ENCODE results near the gene CFAP299.

CFAP299 gene

GRCh38 chr4:80393246-80393969, 57.9 kb downstream of the CFAP299 start:
- Histone ChIP-seq H3K4me1 (ENCODE audit: control insufficient read depth, insufficient read depth, low read length) (no peaks in the 10 kb centered on the region), H3K36me3 (ENCODE audit: insufficient read depth, low read length) (no peaks in the 10 kb centered on the region), H3K4me2 (ENCODE audit: low read length) (no peak overlapping the region), H3K9ac (ENCODE audit: low read depth, low read length) (no peak overlapping the region), H3K4me3 (ENCODE audit: low read length) (no peak overlapping the region), H3K9me3 (replicated peaks; ENCODE audit: low read length) (no peaks in the 10 kb centered on the region), H3K27me3 (ENCODE audit: control insufficient read depth, insufficient read depth, low read length) (no peaks in the 10 kb centered on the region)

- Histone ChIP-seq H3K4me1 (ENCODE audit: control insufficient read depth, insufficient read depth, low read length) (no peaks in the 10 kb centered on the region), H3K36me3 (ENCODE audit: insufficient read depth, low read length) (no peaks in the 10 kb centered on the region), H3K9me3 (replicated peaks; ENCODE audit: low read length) (no peaks in the 10 kb centered on the region), H3K27me3 (ENCODE audit: control insufficient read depth, insufficient read depth, low read length) (no peaks in the 10 kb centered on the region), H3K4me2 (ENCODE audit: low read length) (no peak overlapping the region), H3K9ac (ENCODE audit: low read depth, low read length) (no peak overlapping the region), H3K4me3 (ENCODE audit: low read length) (no peak overlapping the region)
Observed at GRCh38 chr4:80393970-80394250, 58.4 kb downstream of the CFAP299 start.

- H3K9ac ChIP-seq (ENCODE audit: low read depth, low read length), result no peak overlapping the region
- H3K27me3 ChIP-seq (ENCODE audit: control insufficient read depth, insufficient read depth, low read length), result no peaks in the 10 kb centered on the region
- H3K4me3 ChIP-seq (ENCODE audit: low read length), result no peak overlapping the region
- no peak overlapping the region for H3K4me2 ChIP-seq (ENCODE audit: low read length)
- no peaks in the 10 kb centered on the region for H3K4me1 ChIP-seq (ENCODE audit: control insufficient read depth, insufficient read depth, low read length)
- H3K36me3 ChIP-seq (ENCODE audit: insufficient read depth, low read length), result no peaks in the 10 kb centered on the region
- H3K9me3 ChIP-seq (replicated peaks; ENCODE audit: low read length), result no peaks in the 10 kb centered on the region
Observed at GRCh38 chr4:80407246-80407645, 71.7 kb downstream of the CFAP299 start.

GRCh38 chr4:80409809-80410208, 74.3 kb downstream of the CFAP299 start:
- no peaks in the 10 kb centered on the region for H3K4me1 ChIP-seq (ENCODE audit: control insufficient read depth, insufficient read depth, low read length)
- H3K9ac ChIP-seq (ENCODE audit: low read depth, low read length), result no peak overlapping the region
- no peaks in the 10 kb centered on the region for H3K36me3 ChIP-seq (ENCODE audit: insufficient read depth, low read length)
- H3K4me2 ChIP-seq (ENCODE audit: low read length), result no peak overlapping the region
- no peaks in the 10 kb centered on the region for H3K9me3 ChIP-seq (replicated peaks; ENCODE audit: low read length)
- no peaks in the 10 kb centered on the region for H3K27me3 ChIP-seq (ENCODE audit: control insufficient read depth, insufficient read depth, low read length)
- H3K4me3 ChIP-seq (ENCODE audit: low read length), result no peak overlapping the region

- Histone ChIP-seq H3K4me2 (ENCODE audit: low read length) (no peak overlapping the region), H3K4me1 (ENCODE audit: control insufficient read depth, insufficient read depth, low read length) (no peaks in the 10 kb centered on the region), H3K36me3 (ENCODE audit: insufficient read depth, low read length) (no peaks in the 10 kb centered on the region), H3K9ac (ENCODE audit: low read depth, low read length) (no peak overlapping the region), H3K9me3 (replicated peaks; ENCODE audit: low read length) (no peaks in the 10 kb centered on the region), H3K4me3 (ENCODE audit: low read length) (no peak overlapping the region), H3K27me3 (ENCODE audit: control insufficient read depth, insufficient read depth, low read length) (no peaks in the 10 kb centered on the region)
Observed at GRCh38 chr4:80412322-80412721, 76.8 kb downstream of the CFAP299 start.

GRCh38 chr4:80413086-80413485, 77.6 kb downstream of the CFAP299 start:
- H3K4me2 ChIP-seq (ENCODE audit: low read length), result no peak overlapping the region
- no peaks in the 10 kb centered on the region for H3K4me1 ChIP-seq (ENCODE audit: control insufficient read depth, insufficient read depth, low read length)
- no peaks in the 10 kb centered on the region for H3K36me3 ChIP-seq (ENCODE audit: insufficient read depth, low read length)
- no peak overlapping the region for H3K4me3 ChIP-seq (ENCODE audit: low read length)
- no peaks in the 10 kb centered on the region for H3K9me3 ChIP-seq (replicated peaks; ENCODE audit: low read length)
- H3K9ac ChIP-seq (ENCODE audit: low read depth, low read length), result no peak overlapping the region
- no peaks in the 10 kb centered on the region for H3K27me3 ChIP-seq (ENCODE audit: control insufficient read depth, insufficient read depth, low read length)

- Histone ChIP-seq H3K9ac (ENCODE audit: low read depth, low read length) (no peak overlapping the region), H3K9me3 (replicated peaks; ENCODE audit: low read length) (no peaks in the 10 kb centered on the region), H3K4me1 (ENCODE audit: control insufficient read depth, insufficient read depth, low read length) (no peaks in the 10 kb centered on the region), H3K4me3 (ENCODE audit: low read length) (no peak overlapping the region), H3K4me2 (ENCODE audit: low read length) (no peak overlapping the region), H3K36me3 (ENCODE audit: insufficient read depth, low read length) (no peaks in the 10 kb centered on the region), H3K27me3 (ENCODE audit: control insufficient read depth, insufficient read depth, low read length) (no peaks in the 10 kb centered on the region)
Observed at GRCh38 chr4:80417019-80417418, 81.5 kb downstream of the CFAP299 start.

- no peak overlapping the region for H3K4me3 ChIP-seq (ENCODE audit: low read length)
- no peaks in the 10 kb centered on the region for H3K27me3 ChIP-seq (ENCODE audit: control insufficient read depth, insufficient read depth, low read length)
- H3K36me3 ChIP-seq (ENCODE audit: insufficient read depth, low read length), result no peaks in the 10 kb centered on the region
- H3K4me2 ChIP-seq (ENCODE audit: low read length), result no peak overlapping the region
- no peaks in the 10 kb centered on the region for H3K4me1 ChIP-seq (ENCODE audit: control insufficient read depth, insufficient read depth, low read length)
- H3K9me3 ChIP-seq (replicated peaks; ENCODE audit: low read length), result no peaks in the 10 kb centered on the region
- no peak overlapping the region for H3K9ac ChIP-seq (ENCODE audit: low read depth, low read length)
Observed at GRCh38 chr4:80419946-80420345, 84.4 kb downstream of the CFAP299 start.

GRCh38 chr4:80420638-80421037, 85.1 kb downstream of the CFAP299 start:
- no peaks in the 10 kb centered on the region for H3K27me3 ChIP-seq (ENCODE audit: control insufficient read depth, insufficient read depth, low read length)
- no peak overlapping the region for H3K4me3 ChIP-seq (ENCODE audit: low read length)
- H3K4me1 ChIP-seq (ENCODE audit: control insufficient read depth, insufficient read depth, low read length), result no peaks in the 10 kb centered on the region
- H3K9ac ChIP-seq (ENCODE audit: low read depth, low read length), result no peak overlapping the region
- H3K4me2 ChIP-seq (ENCODE audit: low read length), result no peak overlapping the region
- no peaks in the 10 kb centered on the region for H3K36me3 ChIP-seq (ENCODE audit: insufficient read depth, low read length)
- no peaks in the 10 kb centered on the region for H3K9me3 ChIP-seq (replicated peaks; ENCODE audit: low read length)

- Histone ChIP-seq H3K27me3 (ENCODE audit: control insufficient read depth, insufficient read depth, low read length) (no peaks in the 10 kb centered on the region), H3K9ac (ENCODE audit: low read depth, low read length) (no peak overlapping the region), H3K36me3 (ENCODE audit: insufficient read depth, low read length) (no peaks in the 10 kb centered on the region), H3K4me2 (ENCODE audit: low read length) (no peak overlapping the region), H3K4me3 (ENCODE audit: low read length) (no peak overlapping the region), H3K4me1 (ENCODE audit: control insufficient read depth, insufficient read depth, low read length) (no peaks in the 10 kb centered on the region), H3K9me3 (replicated peaks; ENCODE audit: low read length) (no peaks in the 10 kb centered on the region)
Observed at GRCh38 chr4:80422727-80423404, 87.3 kb downstream of the CFAP299 start.

- H3K4me1 ChIP-seq (ENCODE audit: control insufficient read depth, insufficient read depth, low read length), result no peaks in the 10 kb centered on the region
- H3K9ac ChIP-seq (ENCODE audit: low read depth, low read length), result no peak overlapping the region
- H3K4me3 ChIP-seq (ENCODE audit: low read length), result no peak overlapping the region
- no peaks in the 10 kb centered on the region for H3K36me3 ChIP-seq (ENCODE audit: insufficient read depth, low read length)
- H3K4me2 ChIP-seq (ENCODE audit: low read length), result no peak overlapping the region
- no peaks in the 10 kb centered on the region for H3K9me3 ChIP-seq (replicated peaks; ENCODE audit: low read length)
- no peaks in the 10 kb centered on the region for H3K27me3 ChIP-seq (ENCODE audit: control insufficient read depth, insufficient read depth, low read length)
Observed at GRCh38 chr4:80423553-80424224, 88.2 kb downstream of the CFAP299 start.

- Histone ChIP-seq H3K4me1 (ENCODE audit: control insufficient read depth, insufficient read depth, low read length) (no peaks in the 10 kb centered on the region), H3K36me3 (ENCODE audit: insufficient read depth, low read length) (no peaks in the 10 kb centered on the region), H3K4me2 (ENCODE audit: low read length) (no peak overlapping the region), H3K4me3 (ENCODE audit: low read length) (no peak overlapping the region), H3K27me3 (ENCODE audit: control insufficient read depth, insufficient read depth, low read length) (no peaks in the 10 kb centered on the region), H3K9me3 (replicated peaks; ENCODE audit: low read length) (no peaks in the 10 kb centered on the region), H3K9ac (ENCODE audit: low read depth, low read length) (no peak overlapping the region)
Observed at GRCh38 chr4:80424225-80424581, 88.7 kb downstream of the CFAP299 start.

All from skeletal muscle satellite cell (primary cell).